CD4-positive, alpha-beta memory T cell (primary cell): ENCODE measurements around the gene GALNT12. TPM values are rescaled to one million over a fixed set of nuclear protein-coding genes. Genes with fewer than 3 reads are reported as not detected.

ENCODE experiments used
- CTCF ChIA-PET: fragments of 350-600 bp; sonication (Branson Sonifier 250); formaldehyde crosslinking; loops from one replicate; lab custom pipeline; 2021; ENCODE audit warnings: inconsistent platforms; ENCODE audit not compliant: partially characterized antibody; lab: Charles Lee
- POLR2A ChIA-PET: fragments of 350-600 bp; sonication (Branson Sonifier 250); formaldehyde crosslinking; loops from one replicate; lab custom pipeline; 2021; ENCODE audit not compliant: partially characterized antibody; lab: Charles Lee
- DNase-seq, 5 donors: peaks; one replicate each; pipeline versions ENCODE4 v3.0.0 to v3.0.0-alpha.2; 2020 to 2022; ENCODE audit warnings: mixed read lengths in 1 of 5
- H3K27ac ChIP-seq: one replicate; pipeline ENCODE4 v1.7.0; 2013; ENCODE audit warnings: low read depth, low read length
- H3K27me3 ChIP-seq: 2 replicates; pipeline ENCODE4 v1.7.0; 2013; ENCODE audit warnings: mild to moderate bottlenecking, low read length, moderate library complexity; ENCODE audit not compliant: insufficient read depth
- H3K36me3 ChIP-seq: 2 replicates; pipeline ENCODE4 v1.7.0; 2013; ENCODE audit warnings: mild to moderate bottlenecking, low read length, moderate library complexity; ENCODE audit not compliant: insufficient read depth
- H3K4me1 ChIP-seq: 2 replicates; pipeline ENCODE4 v1.7.0; 2013; ENCODE audit warnings: mild to moderate bottlenecking, low read length, moderate library complexity; ENCODE audit not compliant: insufficient read depth
- H3K4me3 ChIP-seq, 2 donors: one replicate each; pipeline ENCODE4 v1.7.0; 2013; ENCODE audit warnings: low read length in 2 of 2, mild to moderate bottlenecking in 1 of 2
- H3K9me3 ChIP-seq, 2 donors: one replicate each; pipeline ENCODE4 v1.7.0; 2013; ENCODE audit warnings: low read length in 2 of 2, control low read depth in 1 of 2; ENCODE audit not compliant: control insufficient read depth in 1 of 2
- H3K27ac Mint-ChIP-seq, 7 donors: one replicate each; pipeline ENCODE4 v1.8.0; 2020 to 2021; ENCODE audit warnings: mixed read lengths in 7 of 7, mild to moderate bottlenecking in 6 of 7, inconsistent platforms in 3 of 7, moderate library complexity in 3 of 7
- H3K27me3 Mint-ChIP-seq, 2 donors: one replicate each; pipeline ENCODE4 v1.8.0; 2020 to 2021; ENCODE audit warnings: mixed read lengths in 2 of 2
- H3K36me3 Mint-ChIP-seq, 2 donors: one replicate each; pipeline ENCODE4 v1.8.0; 2020 to 2021; ENCODE audit warnings: mixed read lengths in 2 of 2, inconsistent platforms in 1 of 2, mild to moderate bottlenecking in 1 of 2
- H3K4me1 Mint-ChIP-seq, 4 donors: one replicate each; pipeline ENCODE4 v1.8.0; 2020 to 2021; ENCODE audit warnings: mixed read lengths in 4 of 4, mild to moderate bottlenecking in 1 of 4
- H3K4me3 Mint-ChIP-seq, 8 donors: one replicate each; pipeline ENCODE4 v1.8.0; 2020 to 2021; ENCODE audit warnings: mixed read lengths in 8 of 8, mild to moderate bottlenecking in 7 of 8, moderate library complexity in 6 of 8, inconsistent platforms in 3 of 8
- H3K9me3 Mint-ChIP-seq, 8 donors: one replicate each; pipeline ENCODE4 v1.8.0; 2020 to 2021; ENCODE audit warnings: mixed read lengths in 8 of 8, mild to moderate bottlenecking in 5 of 8, inconsistent platforms in 3 of 8, moderate library complexity in 1 of 8
- intact Hi-C: fragments of 100-400 bp; cut with micrococcal nuclease; formaldehyde crosslinking; loops from one replicate; pipeline ENCODE4 v1.15.1; 2023
- polyA plus RNA-seq, 2 donors: library from polyadenylated mRNA; unstranded; fragments of 300-500 nt; fragmentation: Illumina TruSeq; gene quantifications; one replicate each; pipeline ENCODE4 v1.2.3, GENCODE V29; 2021
- total RNA-seq, 2 experiments: library from RNA; stranded (reverse); gene quantifications; one replicate each; pipeline ENCODE4 v1.2.3, GENCODE V29; 2021

GALNT12 gene
- total and polyA plus RNA-seq, 4 experiments from 2014 or later = 3.1 to 13.8 (median 8.6) TPM

DNA sequence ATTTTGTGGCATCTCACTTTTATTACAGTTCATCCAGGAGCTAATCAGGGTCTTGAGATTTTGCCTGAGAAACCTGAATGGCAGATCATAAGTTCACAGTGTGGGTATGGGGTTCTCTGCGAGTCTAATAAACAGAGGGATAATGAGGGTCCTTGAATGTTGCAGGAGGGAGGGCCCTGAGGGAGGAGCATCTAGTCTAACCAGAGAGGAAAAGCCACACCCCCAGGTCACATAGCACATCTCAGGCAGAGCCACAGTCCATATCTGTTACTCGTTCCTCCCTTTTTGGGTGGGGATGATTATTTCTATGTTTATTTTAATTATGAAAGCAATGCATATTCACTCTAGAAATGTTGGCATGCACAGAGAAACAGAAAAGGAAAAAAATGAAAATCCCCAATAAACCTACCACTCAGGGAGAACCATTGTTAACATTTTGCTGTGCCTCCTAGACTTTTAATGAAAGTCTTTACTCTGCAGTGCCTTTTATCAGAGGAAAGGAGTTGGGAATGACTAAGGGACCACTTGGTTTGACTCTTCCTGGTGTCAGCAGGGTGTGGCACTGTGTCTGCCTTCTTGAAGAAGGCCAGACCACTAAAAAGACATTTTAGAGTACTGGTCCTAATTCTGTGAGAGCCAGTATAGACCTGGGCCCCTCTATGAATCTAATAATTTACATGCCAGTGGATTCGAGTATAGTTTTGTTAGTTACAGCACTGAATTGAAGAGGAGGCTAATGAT is 2.8 kb downstream of the GALNT12 start:
- peaks cover 2 to 11% of the 10 kb centered on the region in 2 donors for H3K36me3 Mint-ChIP-seq
- ChIA-PET POLR2A (no interaction called here), CTCF (no interaction called here)
- no peaks in the 10 kb centered on the region for H3K36me3 ChIP-seq
- DNase-seq = no peak
- no peaks in the 10 kb centered on the region for H3K9me3 ChIP-seq
- H3K4me3 ChIP-seq = no peak overlapping the region
- intact Hi-C loops = no loop called here
- H3K9me3 Mint-ChIP-seq = peaks cover 0 to 3% (median 0%) of the 10 kb centered on the region in 8 donors
- H3K4me1 Mint-ChIP-seq = peaks cover 16 to 34% (median 25%) of the 10 kb centered on the region in 4 donors
- no peaks in the 10 kb centered on the region for H3K27me3 ChIP-seq
- no peaks in the 10 kb centered on the region for H3K27me3 Mint-ChIP-seq
- peak overlapping the region in 4 of 8 donors; percentile 4 to 64 (median 18) for H3K4me3 Mint-ChIP-seq
- H3K4me1 ChIP-seq = peaks cover 17% of the 10 kb centered on the region
- no peak overlapping the region for H3K27ac Mint-ChIP-seq
- H3K27ac ChIP-seq = no peak overlapping the region

DNA sequence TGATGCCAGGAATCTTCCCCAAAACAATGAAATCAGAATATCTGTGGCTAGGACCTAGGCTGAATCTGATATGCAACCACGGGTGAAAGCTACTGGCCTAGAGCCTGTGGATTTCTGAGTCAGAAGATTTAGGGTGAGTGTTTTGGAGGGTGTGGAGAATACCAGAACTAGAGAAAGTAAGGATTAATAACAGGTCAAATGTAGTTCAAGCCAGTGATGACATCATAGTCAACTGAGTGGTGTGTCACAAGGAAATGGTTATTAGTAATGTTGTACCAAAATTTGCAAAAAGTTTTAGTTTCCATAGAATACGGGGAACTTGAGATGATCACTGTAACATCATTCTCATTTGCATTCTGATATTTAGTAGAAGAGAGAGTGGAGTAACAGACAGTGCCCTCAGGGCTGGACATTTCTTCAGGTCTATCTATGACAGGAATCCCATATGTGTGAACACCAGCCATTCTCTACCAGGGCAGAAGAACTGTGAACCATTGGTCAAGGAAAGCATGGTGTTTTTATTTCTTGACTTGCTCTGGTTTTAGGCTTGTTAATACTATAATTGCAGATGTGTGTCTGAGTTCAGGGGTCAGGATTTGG is 3.7 kb downstream of the GALNT12 start:
- H3K36me3 Mint-ChIP-seq = peaks cover 2 to 11% of the 10 kb centered on the region in 2 donors
- peaks cover 16 to 34% (median 25%) of the 10 kb centered on the region in 4 donors for H3K4me1 Mint-ChIP-seq
- no peak overlapping the region for H3K27ac Mint-ChIP-seq
- no peak overlapping the region for H3K27ac ChIP-seq
- H3K4me3 Mint-ChIP-seq = peak overlapping the region in 1 of 8 donors; percentile 36
- H3K36me3 ChIP-seq = no peaks in the 10 kb centered on the region
- no peaks in the 10 kb centered on the region for H3K27me3 Mint-ChIP-seq
- no peaks in the 10 kb centered on the region for H3K9me3 ChIP-seq
- intact Hi-C loops = no loop called here
- no peak for DNase-seq
- H3K9me3 Mint-ChIP-seq = peaks cover 0 to 3% (median 0%) of the 10 kb centered on the region in 8 donors
- H3K27me3 ChIP-seq = no peaks in the 10 kb centered on the region
- POLR2A ChIA-PET = no interaction called here
- CTCF ChIA-PET = no interaction called here
- H3K4me1 ChIP-seq = peaks cover 17% of the 10 kb centered on the region
- H3K4me3 ChIP-seq = no peak overlapping the region

DNA sequence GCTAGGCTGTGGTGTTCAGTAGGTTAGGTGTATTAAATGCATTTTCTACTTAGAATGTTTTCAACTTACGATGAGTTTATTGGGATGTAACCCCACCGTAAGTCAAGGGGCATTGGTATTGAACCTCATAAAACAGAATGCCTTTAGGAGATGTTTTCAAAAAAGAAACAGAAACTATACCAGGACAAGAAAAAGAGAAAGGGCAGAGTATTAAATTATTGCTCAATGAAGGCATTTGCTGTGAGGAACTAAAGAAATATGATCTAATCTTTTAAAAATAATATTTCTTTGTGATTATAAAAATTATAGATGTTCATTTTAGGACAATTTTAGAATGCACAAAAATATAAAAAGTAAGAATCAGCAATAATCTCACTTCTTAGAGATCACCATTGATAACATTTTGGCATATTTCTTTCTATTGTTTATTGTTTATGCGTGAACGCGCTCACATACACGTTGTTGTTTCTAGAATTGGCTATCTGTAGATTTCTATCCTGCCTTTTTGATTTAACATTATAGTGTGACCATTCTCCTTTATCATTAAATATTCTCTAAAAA is 8.0 kb downstream of the GALNT12 start:
- CTCF ChIA-PET = interaction anchor here (1.0 kb wide), 1 partner anchor 9 kb away, joined by 3 read pairs; no protein-coding TSS in a partner anchor
- H3K36me3 Mint-ChIP-seq = peaks cover 5 to 25% of the 10 kb centered on the region in 2 donors
- Histone ChIP-seq H3K27ac (no peak overlapping the region), H3K36me3 (no peaks in the 10 kb centered on the region), H3K27me3 (no peaks in the 10 kb centered on the region), H3K9me3 (no peaks in the 10 kb centered on the region), H3K4me3 (no peak overlapping the region), H3K4me1 (no peaks in the 10 kb centered on the region)
- POLR2A ChIA-PET = no interaction called here
- intact Hi-C loops = no loop called here
- peaks cover 0 to 3% (median 0%) of the 10 kb centered on the region in 8 donors for H3K9me3 Mint-ChIP-seq
- no peak overlapping the region for H3K4me3 Mint-ChIP-seq
- no peak overlapping the region for H3K27ac Mint-ChIP-seq
- DNase-seq = no peak
- peaks cover 0 to 8% (median 6%) of the 10 kb centered on the region in 4 donors for H3K4me1 Mint-ChIP-seq
- no peaks in the 10 kb centered on the region for H3K27me3 Mint-ChIP-seq

DNA sequence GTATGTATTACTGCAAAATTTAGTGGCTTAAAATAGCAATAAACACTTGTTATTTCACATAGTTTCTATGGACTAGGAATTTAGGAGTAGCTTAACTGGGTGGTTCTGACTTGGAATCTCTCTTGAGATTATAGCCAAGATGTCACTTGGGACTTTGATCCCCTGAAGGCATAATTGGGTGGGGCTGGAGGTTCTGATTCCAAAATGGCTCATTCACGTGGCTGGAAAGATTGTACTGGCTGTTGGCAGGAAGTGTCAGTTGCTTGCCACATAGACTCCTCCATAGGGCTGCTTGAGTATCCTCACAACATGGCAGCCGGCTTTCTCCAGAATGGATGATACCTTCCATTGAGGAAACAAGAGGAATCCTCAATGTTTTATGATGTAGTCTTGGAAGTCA is 11.3 kb downstream of the GALNT12 start:
- Mint-ChIP-seq H3K36me3 (peaks cover 9 to 32% of the 10 kb centered on the region in 2 donors), H3K27me3 (no peaks in the 10 kb centered on the region), H3K27ac (no peak overlapping the region), H3K9me3 (no peaks in the 10 kb centered on the region), H3K4me1 (peaks cover 0 to 5% (median 0%) of the 10 kb centered on the region in 4 donors), H3K4me3 (no peak overlapping the region)
- no peaks in the 10 kb centered on the region for H3K4me1 ChIP-seq
- intact Hi-C loops = no loop called here
- H3K36me3 ChIP-seq = peaks cover under 1% of the 10 kb centered on the region
- CTCF ChIA-PET = no interaction called here
- H3K27me3 ChIP-seq = no peaks in the 10 kb centered on the region
- no peaks in the 10 kb centered on the region for H3K9me3 ChIP-seq
- POLR2A ChIA-PET = no interaction called here
- DNase-seq = no peak
- no peak overlapping the region for H3K4me3 ChIP-seq
- no peak overlapping the region for H3K27ac ChIP-seq

DNA sequence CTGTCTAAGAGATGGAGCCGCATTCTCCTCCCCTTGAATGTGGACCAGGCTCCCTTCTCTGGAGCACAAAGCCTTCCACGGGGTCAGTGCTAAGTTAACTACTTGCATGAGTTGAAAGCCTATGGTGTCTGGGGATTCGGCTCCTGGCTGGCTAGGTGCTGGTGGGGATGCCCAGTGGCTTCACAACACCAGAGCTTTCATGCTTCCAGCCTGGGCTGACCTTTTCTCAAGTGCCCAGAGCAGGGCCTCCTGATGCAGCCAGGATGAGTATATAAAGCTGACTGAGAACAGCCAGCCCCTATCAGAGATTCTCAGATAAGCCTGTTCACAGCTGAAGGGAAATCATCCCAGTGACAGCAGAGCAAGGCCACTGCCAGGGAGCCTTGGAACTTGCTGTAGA is 11.8 kb downstream of the GALNT12 start:
- CTCF ChIA-PET = no interaction called here
- Mint-ChIP-seq H3K4me3 (no peak overlapping the region), H3K36me3 (peaks cover 9 to 29% of the 10 kb centered on the region in 2 donors)

DNA sequence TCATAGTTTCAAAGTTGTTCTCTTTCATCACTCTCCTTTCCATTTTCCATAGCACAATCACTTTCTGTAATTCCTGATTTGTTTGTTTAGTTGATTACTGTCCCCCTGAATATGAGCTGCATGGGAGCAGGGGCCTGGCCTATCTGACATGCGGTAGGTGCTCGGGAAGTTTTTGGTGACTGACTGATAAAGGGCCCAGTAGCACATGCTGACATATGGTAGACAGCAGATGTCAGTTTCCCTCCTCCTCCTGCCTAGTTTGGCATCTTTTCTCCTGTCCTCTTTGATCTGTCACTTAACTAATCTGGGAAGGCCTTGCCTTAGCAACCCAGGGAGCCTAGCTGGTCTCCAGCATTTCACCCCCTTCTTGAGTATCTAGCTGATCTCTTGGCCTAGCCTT is 14.4 kb downstream of the GALNT12 start:
- Histone ChIP-seq H3K36me3 (peaks cover 5% of the 10 kb centered on the region), H3K27me3 (no peaks in the 10 kb centered on the region), H3K4me1 (no peaks in the 10 kb centered on the region), H3K9me3 (no peaks in the 10 kb centered on the region), H3K27ac (no peak overlapping the region), H3K4me3 (no peak overlapping the region)
- H3K36me3 Mint-ChIP-seq = peaks cover 11 to 29% of the 10 kb centered on the region in 2 donors
- H3K27me3 Mint-ChIP-seq = no peaks in the 10 kb centered on the region
- ChIA-PET CTCF (interaction anchor here (0.9 kb wide), 2 partner anchors 26 to 30 kb away, joined by 3 read pairs; no protein-coding TSS in a partner anchor), POLR2A (no interaction called here)
- H3K4me1 Mint-ChIP-seq = peaks cover 0 to 5% (median under 1%) of the 10 kb centered on the region in 4 donors
- no peak overlapping the region for H3K4me3 Mint-ChIP-seq
- intact Hi-C loops = no loop called here
- DNase-seq = no peak
- H3K27ac Mint-ChIP-seq = no peak overlapping the region
- H3K9me3 Mint-ChIP-seq = no peaks in the 10 kb centered on the region

More for the DNA sequence above, 11.8 kb downstream of the GALNT12 start:
- H3K4me1 ChIP-seq = no peaks in the 10 kb centered on the region
- no peak overlapping the region for H3K27ac ChIP-seq
- DNase-seq = no peak
- H3K36me3 ChIP-seq = peaks cover 5% of the 10 kb centered on the region
- no peaks in the 10 kb centered on the region for H3K9me3 ChIP-seq
- POLR2A ChIA-PET = no interaction called here
- H3K4me3 ChIP-seq = no peak overlapping the region
- intact Hi-C loops = no loop called here
- H3K27me3 ChIP-seq = no peaks in the 10 kb centered on the region
- no peaks in the 10 kb centered on the region for H3K9me3 Mint-ChIP-seq
- peaks cover 0 to 5% (median under 1%) of the 10 kb centered on the region in 4 donors for H3K4me1 Mint-ChIP-seq
- H3K27ac Mint-ChIP-seq = no peak overlapping the region
- H3K27me3 Mint-ChIP-seq = no peaks in the 10 kb centered on the region

DNA sequence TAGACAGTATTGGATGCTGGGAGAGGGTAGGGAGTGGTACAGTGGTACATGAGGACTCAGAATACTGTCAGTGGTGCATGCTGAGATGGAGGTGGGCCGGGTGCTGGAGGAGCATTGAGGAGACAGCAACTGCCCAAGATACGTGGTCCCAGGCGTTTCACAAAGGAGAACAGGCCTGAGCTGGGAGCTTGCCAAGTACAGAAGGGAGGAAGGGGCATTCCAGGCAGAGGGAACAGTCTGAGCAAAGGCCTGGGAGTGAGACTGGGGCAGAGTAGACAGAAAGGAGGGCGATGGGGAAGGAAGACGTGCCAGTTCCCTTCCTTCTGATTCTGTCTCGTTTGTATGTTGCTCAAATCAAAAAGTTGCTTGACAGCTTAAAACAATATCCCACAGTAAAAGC is 15.2 kb downstream of the GALNT12 start:
- H3K27me3 ChIP-seq = no peaks in the 10 kb centered on the region
- intact Hi-C loops = no loop called here
- Mint-ChIP-seq H3K27ac (no peak overlapping the region), H3K9me3 (no peaks in the 10 kb centered on the region), H3K4me1 (peaks cover 0 to 5% (median under 1%) of the 10 kb centered on the region in 4 donors), H3K27me3 (no peaks in the 10 kb centered on the region), H3K36me3 (peaks cover 17 to 28% of the 10 kb centered on the region in 2 donors), H3K4me3 (no peak overlapping the region)
- H3K4me3 ChIP-seq = no peak overlapping the region
- no peaks in the 10 kb centered on the region for H3K4me1 ChIP-seq
- peaks cover 5% of the 10 kb centered on the region for H3K36me3 ChIP-seq
- H3K27ac ChIP-seq = no peak overlapping the region
- ChIA-PET POLR2A (no interaction called here), CTCF (interaction anchor here (0.9 kb wide), 2 partner anchors 25 to 31 kb away, joined by 3 read pairs; no protein-coding TSS in a partner anchor)
- no peaks in the 10 kb centered on the region for H3K9me3 ChIP-seq
- no peak for DNase-seq
